ENCODE results near the gene MAX.

DNA sequence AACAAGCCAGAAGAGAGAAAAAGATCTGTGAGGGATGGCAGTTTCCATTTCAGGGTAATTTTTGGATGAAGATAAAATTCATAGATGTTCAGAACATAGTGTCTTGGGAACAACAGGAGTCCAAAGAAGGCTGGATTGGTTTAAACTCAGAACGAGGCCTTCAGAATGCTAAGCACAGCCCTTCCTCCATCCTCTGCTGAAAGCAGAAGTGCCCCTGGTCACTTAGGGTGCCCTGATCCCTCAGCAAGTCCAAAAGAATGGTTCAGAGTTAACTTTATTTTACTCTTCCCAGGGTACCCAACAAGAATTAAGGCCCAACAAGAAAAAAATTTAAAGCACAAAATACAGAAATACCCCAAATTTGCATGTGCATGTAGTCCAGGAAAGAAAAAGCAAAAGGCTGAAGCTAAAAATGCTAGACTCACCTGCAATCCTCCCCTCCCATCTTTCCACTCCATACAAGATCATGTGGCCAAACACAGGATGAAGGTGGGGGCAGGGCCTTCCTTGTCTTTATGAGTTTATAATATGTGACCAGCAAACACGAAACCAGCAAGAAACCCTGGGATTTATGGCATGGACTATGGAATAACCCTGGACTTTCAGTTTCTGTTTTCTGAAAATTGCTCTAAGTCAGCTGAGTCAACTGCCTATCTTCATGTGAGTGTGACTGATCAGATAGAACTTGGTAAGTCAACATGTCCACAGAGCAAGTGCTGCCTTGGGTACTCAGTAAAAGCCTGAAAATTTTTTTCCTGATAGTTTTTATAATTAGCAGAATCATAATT, 21.2 kb downstream of the MAX start:
- TF ChIP-seq, protein P1, sequence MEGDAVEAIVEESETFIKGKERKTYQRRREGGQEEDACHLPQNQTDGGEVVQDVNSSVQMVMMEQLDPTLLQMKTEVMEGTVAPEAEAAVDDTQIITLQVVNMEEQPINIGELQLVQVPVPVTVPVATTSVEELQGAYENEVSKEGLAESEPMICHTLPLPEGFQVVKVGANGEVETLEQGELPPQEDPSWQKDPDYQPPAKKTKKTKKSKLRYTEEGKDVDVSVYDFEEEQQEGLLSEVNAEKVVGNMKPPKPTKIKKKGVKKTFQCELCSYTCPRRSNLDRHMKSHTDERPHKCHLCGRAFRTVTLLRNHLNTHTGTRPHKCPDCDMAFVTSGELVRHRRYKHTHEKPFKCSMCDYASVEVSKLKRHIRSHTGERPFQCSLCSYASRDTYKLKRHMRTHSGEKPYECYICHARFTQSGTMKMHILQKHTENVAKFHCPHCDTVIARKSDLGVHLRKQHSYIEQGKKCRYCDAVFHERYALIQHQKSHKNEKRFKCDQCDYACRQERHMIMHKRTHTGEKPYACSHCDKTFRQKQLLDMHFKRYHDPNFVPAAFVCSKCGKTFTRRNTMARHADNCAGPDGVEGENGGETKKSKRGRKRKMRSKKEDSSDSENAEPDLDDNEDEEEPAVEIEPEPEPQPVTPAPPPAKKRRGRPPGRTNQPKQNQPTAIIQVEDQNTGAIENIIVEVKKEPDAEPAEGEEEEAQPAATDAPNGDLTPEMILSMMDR (IDR thresholded peaks at IDR 0.05): no peak
- TF ChIP-seq EZH2 (IDR thresholded peaks at IDR 0.05) (no peak), EZH2phosphoT487 (IDR thresholded peaks at IDR 0.05) (no peak)

Data from neural progenitor cell (in vitro differentiated cells).